Tibial nerve (tissue), 3 donors: ENCODE data around the gene BBS4.

ENCODE experiments used
- CTCF ChIP-seq, 5 experiments: fragments of 200-600 bp in 3 of 5; fragments of 450-650 bp in 2 of 5; sonication (generic) in 3 of 5; IDR thresholded peaks; one replicate each; pipeline ENCODE4 v1.5.1; 2016 to 2019; ENCODE audit warnings: antibody characterized with exemption in 5 of 5, mild to moderate bottlenecking in 3 of 5, moderate library complexity in 2 of 5
- POLR2A ChIP-seq, 2 donors: fragments of 450-650 bp; IDR thresholded peaks; one replicate each; pipeline ENCODE4 v1.6.1; 2017; ENCODE audit warnings: antibody characterized with exemption in 2 of 2, mild to moderate bottlenecking in 2 of 2, moderate library complexity in 2 of 2

- TF ChIP-seq CTCF (IDR thresholded peaks at IDR 0.05) = no peak
- no peak for TF ChIP-seq POLR2A (IDR thresholded peaks at IDR 0.05)
Observed at GRCh38 chr15:72766780-72767179, 80.8 kb downstream of the BBS4 start.
